Measurements from ENCODE around the gene GPN2. TPM values are rescaled to one million over a fixed set of nuclear protein-coding genes. Genes with fewer than 3 reads are reported as not detected.

Gene GPN2
- total and polyA plus RNA-seq, 8 donors: 23.5 to 34.1 (median 31.0) TPM

DNA sequence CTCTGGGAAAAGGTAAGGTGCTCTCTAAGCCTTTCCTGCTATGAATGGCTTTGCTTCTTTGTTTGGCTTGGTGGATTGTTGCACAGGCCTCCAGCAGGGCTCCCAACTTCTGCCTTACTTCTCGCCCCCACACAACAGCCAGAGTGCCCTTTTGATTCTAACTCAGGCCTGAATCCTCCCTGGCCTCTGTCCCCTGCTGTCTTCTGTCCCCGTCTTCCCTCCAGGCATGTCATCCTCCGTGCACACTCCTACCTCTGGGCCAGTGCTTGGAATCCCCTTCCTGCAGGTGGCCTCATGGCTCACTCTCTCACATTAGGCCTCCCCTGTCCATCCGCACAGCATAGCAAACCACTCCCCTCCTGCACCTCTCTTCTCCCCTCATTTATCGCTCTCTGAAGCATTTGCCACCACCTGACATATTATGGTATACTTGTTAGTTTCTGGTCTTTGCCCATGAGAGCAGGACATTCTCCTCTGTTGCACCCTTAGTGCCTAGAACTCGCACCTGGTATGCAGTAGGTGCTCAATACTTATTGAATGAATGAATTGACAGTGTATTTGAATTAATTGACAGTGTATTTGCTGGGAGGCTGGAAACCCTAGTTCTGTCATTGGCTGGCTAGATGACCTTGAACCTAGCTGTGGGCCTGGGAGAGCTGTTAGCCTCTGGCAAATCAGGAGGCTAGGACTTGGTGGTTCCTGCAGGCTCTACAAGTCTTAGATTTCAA, 60.7 kb downstream of the GPN2 start:
- no peaks in the 10 kb centered on the region for H3K27me3 ChIP-seq
- TF ChIP-seq, protein P1, sequence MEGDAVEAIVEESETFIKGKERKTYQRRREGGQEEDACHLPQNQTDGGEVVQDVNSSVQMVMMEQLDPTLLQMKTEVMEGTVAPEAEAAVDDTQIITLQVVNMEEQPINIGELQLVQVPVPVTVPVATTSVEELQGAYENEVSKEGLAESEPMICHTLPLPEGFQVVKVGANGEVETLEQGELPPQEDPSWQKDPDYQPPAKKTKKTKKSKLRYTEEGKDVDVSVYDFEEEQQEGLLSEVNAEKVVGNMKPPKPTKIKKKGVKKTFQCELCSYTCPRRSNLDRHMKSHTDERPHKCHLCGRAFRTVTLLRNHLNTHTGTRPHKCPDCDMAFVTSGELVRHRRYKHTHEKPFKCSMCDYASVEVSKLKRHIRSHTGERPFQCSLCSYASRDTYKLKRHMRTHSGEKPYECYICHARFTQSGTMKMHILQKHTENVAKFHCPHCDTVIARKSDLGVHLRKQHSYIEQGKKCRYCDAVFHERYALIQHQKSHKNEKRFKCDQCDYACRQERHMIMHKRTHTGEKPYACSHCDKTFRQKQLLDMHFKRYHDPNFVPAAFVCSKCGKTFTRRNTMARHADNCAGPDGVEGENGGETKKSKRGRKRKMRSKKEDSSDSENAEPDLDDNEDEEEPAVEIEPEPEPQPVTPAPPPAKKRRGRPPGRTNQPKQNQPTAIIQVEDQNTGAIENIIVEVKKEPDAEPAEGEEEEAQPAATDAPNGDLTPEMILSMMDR (IDR thresholded peaks at IDR 0.05): no peak
- H3K36me3 ChIP-seq: peaks cover 0 to 27% of the 10 kb centered on the region in 2 donors
- peak overlapping the region; percentile 13 to 75 for H3K27ac ChIP-seq
- peaks cover 14 to 81% of the 10 kb centered on the region in 2 donors for H3K4me1 ChIP-seq
- H3K9me3 ChIP-seq: no peaks in the 10 kb centered on the region
- no peak for ATAC-seq
- intact Hi-C loops (cut with DNase I): no loop called here
- DNase-seq: no peak
- peak overlapping the region in 1 of 2 donors; percentile 65 for H3K4me3 ChIP-seq

DNA sequence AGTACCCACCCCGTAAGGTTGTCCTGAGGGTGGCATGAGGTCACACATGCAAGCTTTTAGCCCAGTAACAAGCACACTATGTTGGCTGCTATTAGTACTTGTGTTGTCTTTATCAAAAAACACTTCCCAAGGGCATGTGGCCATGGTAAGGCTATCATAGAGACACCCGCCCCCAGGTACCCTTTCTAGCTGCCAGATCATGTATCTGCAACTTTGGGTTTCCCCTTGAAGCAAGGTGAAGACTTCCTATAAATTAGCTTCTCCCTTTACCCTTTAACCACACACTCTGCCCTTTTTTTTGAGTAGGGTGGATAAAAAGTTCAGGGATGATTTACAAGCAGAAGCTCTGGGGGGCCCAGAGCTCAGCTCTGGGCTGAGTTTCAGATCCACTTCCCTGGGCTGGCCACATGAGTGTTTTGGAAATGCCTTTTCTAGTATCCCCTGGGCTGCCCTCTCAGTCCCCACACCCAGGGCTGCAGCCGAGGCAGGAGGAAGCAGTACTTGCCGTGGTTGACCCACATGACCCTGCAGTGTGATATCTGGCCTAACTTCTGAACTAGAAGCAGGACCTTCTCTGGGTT, 61.6 kb downstream of the GPN2 start:
- DNase-seq (peak in 2 of 4 donors; percentile 71 to 84), ATAC-seq (peak; percentile 33)
- H3K36me3 ChIP-seq: peaks cover 0 to 18% of the 10 kb centered on the region in 2 donors
- H3K9me3 ChIP-seq: no peaks in the 10 kb centered on the region
- peak overlapping the region in 1 of 2 donors; percentile 65 for H3K4me3 ChIP-seq
- peaks cover 14 to 73% of the 10 kb centered on the region in 2 donors for H3K4me1 ChIP-seq
- TF ChIP-seq, protein P1 (IDR thresholded peaks at IDR 0.05): no peak
- H3K27ac ChIP-seq: peak overlapping the region; percentile 13 to 75
- H3K27me3 ChIP-seq: no peaks in the 10 kb centered on the region
- intact Hi-C loops (cut with DNase I): no loop called here

DNA sequence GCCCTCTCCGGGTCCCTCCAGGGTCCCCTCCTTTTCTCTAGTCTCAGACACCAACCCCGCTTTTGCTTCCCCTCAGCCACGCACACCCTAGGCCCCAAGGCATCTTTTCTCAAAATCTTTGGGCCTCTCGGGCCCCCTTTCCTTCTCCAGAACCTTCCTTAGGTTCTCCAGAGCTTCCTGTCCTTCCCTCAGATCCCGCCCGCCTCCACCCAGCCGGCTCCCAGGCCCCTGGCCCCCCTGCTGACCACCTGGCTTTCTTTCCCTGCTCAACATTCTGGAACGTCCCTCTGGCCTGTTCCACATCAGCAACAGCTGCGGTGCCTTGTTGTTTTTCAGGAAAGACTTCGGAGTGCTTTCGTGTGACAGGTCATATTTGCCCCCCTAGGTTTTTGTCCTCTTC, 62.4 kb downstream of the GPN2 start:
- intact Hi-C loops (cut with DNase I): no loop called here
- no peaks in the 10 kb centered on the region for H3K27me3 ChIP-seq
- peaks cover 14 to 64% of the 10 kb centered on the region in 2 donors for H3K4me1 ChIP-seq
- peaks cover 0 to 10% of the 10 kb centered on the region in 2 donors for H3K36me3 ChIP-seq
- ATAC-seq (no peak), DNase-seq (no peak)
- no peaks in the 10 kb centered on the region for H3K9me3 ChIP-seq
- peak overlapping the region in 1 of 2 donors; percentile 75 for H3K27ac ChIP-seq
- TF ChIP-seq, protein P1 (IDR thresholded peaks at IDR 0.05): no peak
- peak overlapping the region; percentile 46 to 65 for H3K4me3 ChIP-seq

- DNase-seq: peak in 1 of 4 donors; percentile 37
- peaks cover 0 to 5% of the 10 kb centered on the region in 2 donors for H3K36me3 ChIP-seq
- intact Hi-C loops (cut with DNase I): no loop called here
- H3K4me3 ChIP-seq: peak overlapping the region; percentile 46 to 65
- no peak for ATAC-seq
- TF ChIP-seq, protein P1 (IDR thresholded peaks at IDR 0.05): no peak
- peak overlapping the region; percentile 33 to 75 for H3K27ac ChIP-seq
- no peaks in the 10 kb centered on the region for H3K27me3 ChIP-seq
- peaks cover 14 to 59% of the 10 kb centered on the region in 2 donors for H3K4me1 ChIP-seq
- no peaks in the 10 kb centered on the region for H3K9me3 ChIP-seq
Measured at GRCh38 chr1:26827106-26827604, 62.9 kb downstream of the GPN2 start.
